Measurements from ENCODE around the gene TCF7L1.
"Not testable (repeated sequence)": the region's sequence is repeated elsewhere in the genome, so short reads cannot be mapped to it uniquely, and the experiment has no call there.

TCF7L1 gene

GRCh38 chr2:85132397-85132796 is 795 bp upstream of the TCF7L1 start:
- DNase-seq (ENCODE audit: low spot score), result no peak

- DNase-seq (ENCODE audit: low spot score), result no peak
These were observed 611 bp downstream of the TCF7L1 start for GRCh38 chr2:85133751-85134254.

GRCh38 chr2:85134255-85134895 is 1.2 kb downstream of the TCF7L1 start:
- DNase-seq (ENCODE audit: low spot score), result no peak

- DNase-seq (ENCODE audit: low spot score), result no peak
These were observed 1.9 kb downstream of the TCF7L1 start for GRCh38 chr2:85134896-85135659.

GRCh38 chr2:85135660-85135914 is 2.4 kb downstream of the TCF7L1 start:
- no peak for DNase-seq (ENCODE audit: low spot score)

- no peak for DNase-seq (ENCODE audit: low spot score)
These were observed 4.0 kb downstream of the TCF7L1 start for GRCh38 chr2:85137156-85137555.

- DNase-seq (ENCODE audit: low spot score), result no peak
These were observed 10.4 kb downstream of the TCF7L1 start for GRCh38 chr2:85143463-85144082.

GRCh38 chr2:85145116-85145820 is 12.1 kb downstream of the TCF7L1 start:
- no peak for DNase-seq (ENCODE audit: low spot score)

GRCh38 chr2:85148190-85148589 is 15.0 kb downstream of the TCF7L1 start:
- no peak for DNase-seq (ENCODE audit: low spot score)

GRCh38 chr2:85151026-85151425 is 17.8 kb downstream of the TCF7L1 start:
- DNase-seq (ENCODE audit: low spot score), result no peak

- no peak for DNase-seq (ENCODE audit: low spot score)
These were observed 19.7 kb downstream of the TCF7L1 start for GRCh38 chr2:85152895-85153294.

GRCh38 chr2:85154048-85154753 is 21.0 kb downstream of the TCF7L1 start:
- peak; percentile 30 for DNase-seq (ENCODE audit: low spot score)

- not testable (repeated sequence) for DNase-seq (ENCODE audit: low spot score)
These were observed 21.9 kb downstream of the TCF7L1 start for GRCh38 chr2:85155082-85155481.

- DNase-seq (ENCODE audit: low spot score), result no peak
These were observed 23.0 kb downstream of the TCF7L1 start for GRCh38 chr2:85156153-85156552.

- no peak for DNase-seq (ENCODE audit: low spot score)
These were observed 23.4 kb downstream of the TCF7L1 start for GRCh38 chr2:85156619-85157018.

GRCh38 chr2:85157345-85157744 is 24.2 kb downstream of the TCF7L1 start:
- DNase-seq (ENCODE audit: low spot score), result no peak

- no peak for DNase-seq (ENCODE audit: low spot score)
These were observed 25.5 kb downstream of the TCF7L1 start for GRCh38 chr2:85158559-85159273.

- no peak for DNase-seq (ENCODE audit: low spot score)
These were observed 26.4 kb downstream of the TCF7L1 start for GRCh38 chr2:85159589-85159988.

GRCh38 chr2:85160966-85161960 is 28.1 kb downstream of the TCF7L1 start:
- no peak for DNase-seq (ENCODE audit: low spot score)

- no peak for DNase-seq (ENCODE audit: low spot score)
These were observed 29.6 kb downstream of the TCF7L1 start for GRCh38 chr2:85162746-85163301.
